ENCODE data around the gene GFOD1. TPM values are rescaled to one million over a fixed set of nuclear protein-coding genes. Genes with fewer than 3 reads are reported as not detected.

The GFOD1 gene
- total and polyA plus RNA-seq, 10 of the 15 experiments (the other 5 are each of a cell fraction or from before 2014, with no cell fraction given): 6.5 to 41.4 (median 16.0) TPM

DNA sequence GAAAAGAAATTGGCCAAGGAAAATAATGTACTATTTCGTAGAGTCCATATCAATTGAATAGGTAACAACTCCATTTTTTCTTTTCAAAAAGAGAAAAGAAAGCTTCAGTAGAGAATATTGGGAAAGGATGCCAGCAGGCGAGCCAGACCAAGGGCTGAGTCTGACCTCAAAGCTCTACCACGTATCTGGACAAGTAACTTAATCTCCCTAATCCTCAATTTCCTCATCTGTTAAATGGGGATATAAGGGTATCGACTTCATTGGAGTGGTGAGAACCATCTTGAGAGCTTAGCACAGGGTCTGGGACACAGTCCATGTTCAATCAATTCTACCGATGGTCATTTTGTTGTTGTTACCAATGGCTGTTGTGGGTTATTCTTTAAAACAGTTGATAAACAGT is 95.9 kb downstream of the GFOD1 start:
- Histone ChIP-seq H3K36me3 (ENCODE audit: control insufficient read depth in 2 of 2, insufficient read depth in 2 of 2, low read length in 1 of 2) (peaks cover under 1% of the 10 kb centered on the region in 2 experiments; a peak in 2 of 4 replicates), H2AFZ (ENCODE audit: control insufficient read depth, low read depth, low read length) (no peak overlapping the region), H3K4me3 (no peak overlapping the region), H4K20me1 (ENCODE audit: control insufficient read depth, insufficient read depth) (no peaks in the 10 kb centered on the region), H3K27me3 (replicated peaks in 1 of 2; ENCODE audit: control insufficient read depth in 2 of 2, insufficient read depth in 2 of 2, low read length in 1 of 2) (no peaks in the 10 kb centered on the region), H3K4me1 (ENCODE audit: control insufficient read depth, insufficient read depth, low read length) (peaks cover 15% of the 10 kb centered on the region), H3K27ac (ENCODE audit: control insufficient read depth, insufficient read depth) (no peak overlapping the region), H3K9me3 (replicated peaks; ENCODE audit: control insufficient read depth, insufficient read depth, low read length) (peaks cover 5% of the 10 kb centered on the region; the same call in 2 of the 3 replicates), H3K9ac (ENCODE audit: control insufficient read depth, insufficient read depth, low read length) (no peak overlapping the region), H3K4me2 (ENCODE audit: control insufficient read depth, insufficient read depth) (no peak overlapping the region), H3K79me2 (ENCODE audit: control insufficient read depth, insufficient read depth, low read length) (peaks cover 26% of the 10 kb centered on the region)
- DNase-seq (ENCODE audit: low read depth, low spot score): no peak
- no peak for FAIRE-seq
- ChIA-PET POLR2A (interaction anchor here (0.6 to 1.2 kb wide), 4 partner anchors 12 to 192 kb away, joined by 3 to 6 read pairs (median 4); no protein-coding TSS in a partner anchor), SMC1A (ENCODE audit: uncharacterized antibody, unreplicated experiment) (interaction anchor here (0.6 to 12.3 kb wide), 5 partner anchors 16 to 368 kb away, joined by 3 to 240 read pairs (median 3); no protein-coding TSS in a partner anchor), RAD21 (ENCODE audit: unreplicated experiment) (interaction anchor here (0.6 to 2.0 kb wide), 3 partner anchors 16 to 53 kb away, joined by 3 to 6 read pairs (median 3); no protein-coding TSS in a partner anchor), CTCF (interaction anchor here (1.3 to 3.2 kb wide), 4 partner anchors 8 to 54 kb away, joined by 3 to 10 read pairs (median 3); no protein-coding TSS in a partner anchor)
- no TSS peak for BruUV-seq (replicated peaks)
- intact Hi-C loops (cut with micrococcal nuclease; ENCODE audit: unreplicated experiment): no loop called here
- in situ Hi-C loops (cut with MboI): no loop called here
- WGBS (ENCODE audit: insufficient coverage, insufficient replicate concordance, low lambda C conversion rate, missing lambda C conversion rate): 89% methylated on average over 5 of the region's 5 CpGs
- TF ChIP-seq, protein P1, sequence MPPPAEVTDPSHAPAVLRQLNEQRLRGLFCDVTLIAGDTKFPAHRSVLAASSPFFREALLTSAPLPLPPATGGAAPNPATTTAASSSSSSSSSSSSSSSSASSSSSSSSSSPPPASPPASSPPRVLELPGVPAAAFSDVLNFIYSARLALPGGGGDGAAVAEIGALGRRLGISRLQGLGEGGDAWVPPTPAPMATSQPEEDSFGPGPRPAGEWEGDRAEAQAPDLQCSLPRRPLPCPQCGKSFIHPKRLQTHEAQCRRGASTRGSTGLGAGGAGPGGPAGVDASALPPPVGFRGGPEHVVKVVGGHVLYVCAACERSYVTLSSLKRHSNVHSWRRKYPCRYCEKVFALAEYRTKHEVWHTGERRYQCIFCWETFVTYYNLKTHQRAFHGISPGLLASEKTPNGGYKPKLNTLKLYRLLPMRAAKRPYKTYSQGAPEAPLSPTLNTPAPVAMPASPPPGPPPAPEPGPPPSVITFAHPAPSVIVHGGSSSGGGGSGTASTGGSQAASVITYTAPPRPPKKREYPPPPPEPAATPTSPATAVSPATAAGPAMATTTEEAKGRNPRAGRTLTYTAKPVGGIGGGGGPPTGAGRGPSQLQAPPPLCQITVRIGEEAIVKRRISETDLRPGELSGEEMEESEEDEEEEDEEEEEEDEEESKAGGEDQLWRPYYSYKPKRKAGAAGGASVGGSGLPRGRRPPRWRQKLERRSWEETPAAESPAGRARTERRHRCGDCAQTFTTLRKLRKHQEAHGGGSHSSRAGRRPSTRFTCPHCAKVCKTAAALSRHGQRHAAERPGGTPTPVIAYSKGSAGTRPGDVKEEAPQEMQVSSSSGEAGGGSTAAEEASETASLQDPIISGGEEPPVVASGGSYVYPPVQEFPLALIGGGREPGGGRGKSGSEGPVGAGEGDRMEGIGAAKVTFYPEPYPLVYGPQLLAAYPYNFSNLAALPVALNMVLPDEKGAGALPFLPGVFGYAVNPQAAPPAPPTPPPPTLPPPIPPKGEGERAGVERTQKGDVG (CRISPR knock-in tag; IDR thresholded peaks at IDR 0.05): no peak
- no peak for TF ChIP-seq CHD1 (IDR thresholded peaks at IDR 0.05; ENCODE audit: low read depth, low read length)
- TF ChIP-seq SP1 (IDR thresholded peaks at IDR 0.05; ENCODE audit: low read depth, low read length): no peak
- no peak for TF ChIP-seq SMARCA5 (IDR thresholded peaks at IDR 0.05)
- ATAC-seq: no peak

Data from GM12878 (cell line).